GM10248 (cell line): ENCODE results near the gene NFE2.

Experiments
- CTCF ChIA-PET: fragments of 300-600 bp; sonication (Branson Sonifier 250); formaldehyde crosslinking; extraction: SDS; loops from one replicate; lab custom pipeline; 2021; ENCODE audit warnings: antibody characterized with exemption; lab: Yijun Ruan, JAX
- POLR2A ChIA-PET: fragments of 350-650 bp; sonication (Branson Sonifier 250); formaldehyde crosslinking; extraction: SDS; loops from one replicate; lab custom pipeline; 2020; ENCODE audit warnings: antibody characterized with exemption; lab: Yijun Ruan, JAX
- DNase-seq: peaks from one replicate; pipeline ENCODE4 v3.0.0; 2012; ENCODE audit errors: extremely low spot score
- CTCF ChIP-seq: IDR thresholded peaks from 2 replicates; pipeline ENCODE4 v1.5.1; 2012; ENCODE audit warnings: mild to moderate bottlenecking, low read depth; ENCODE audit errors: extremely low read depth, missing control alignments, control extremely low read depth

NFE2 gene

GRCh38 chr12:54277823-54278276, 23.0 kb downstream of the NFE2 start:
- CTCF ChIA-PET = interaction anchor here (0.7 to 1.6 kb wide), 2 partner anchors 9 to 46 kb away, joined by 3 to 4 read pairs; no protein-coding TSS in a partner anchor
- POLR2A ChIA-PET = no interaction called here

GRCh38 chr12:54276368-54276767, 24.4 kb downstream of the NFE2 start:
- ChIA-PET POLR2A (no interaction called here), CTCF (interaction anchor here (1.0 to 2.1 kb wide), 3 partner anchors 13 to 49 kb away, joined by 3 to 4 read pairs (median 4); partner anchors contain the start of gene COPZ1)
- TF ChIP-seq CTCF = no peak
- no peak for DNase-seq

More at GRCh38 chr12:54277823-54278276, 23.0 kb downstream of the NFE2 start:
- no peak for TF ChIP-seq CTCF
- DNase-seq = no peak

GRCh38 chr12:54273981-54274380, 26.8 kb downstream of the NFE2 start:
- no peak for TF ChIP-seq CTCF
- CTCF ChIA-PET = interaction anchor here (0.7 to 3.0 kb wide), 3 partner anchors 10 to 22 kb away, joined by 3 to 9 read pairs (median 4); no protein-coding TSS in a partner anchor
- POLR2A ChIA-PET = no interaction called here
- DNase-seq = no peak

GRCh38 chr12:54272214-54272613, 28.6 kb downstream of the NFE2 start:
- DNase-seq = no peak
- no peak for TF ChIP-seq CTCF
- ChIA-PET CTCF (interaction anchor here (0.9 to 3.0 kb wide), 8 partner anchors 9 to 88 kb away, joined by 3 to 12 read pairs (median 6); partner anchors contain the start of gene COPZ1), POLR2A (interaction anchor here (0.9 kb wide), 1 partner anchor 9 kb away, joined by 4 read pairs; no protein-coding TSS in a partner anchor)

- CTCF ChIA-PET = interaction anchor here (0.8 to 1.3 kb wide), 2 partner anchors 11 to 19 kb away, joined by 4 read pairs; no protein-coding TSS in a partner anchor
- no peak for TF ChIP-seq CTCF
Observed at GRCh38 chr12:54270345-54270744, 30.5 kb downstream of the NFE2 start.

GRCh38 chr12:54266852-54267251, 34.0 kb downstream of the NFE2 start:
- ChIA-PET CTCF (interaction anchor here (0.8 to 10.4 kb wide), 3 partner anchors 13 to 70 kb away, joined by 3 to 80 read pairs (median 9); no protein-coding TSS in a partner anchor), POLR2A (no interaction called here)
- no peak for TF ChIP-seq CTCF
- no peak for DNase-seq

More at GRCh38 chr12:54270345-54270744, 30.5 kb downstream of the NFE2 start:
- no peak for DNase-seq
- POLR2A ChIA-PET = interaction anchor here (1.0 kb wide), 1 partner anchor 10 kb away, joined by 3 read pairs; the partner anchor contains the start of genes CBX5 and HNRNPA1
